Endothelial cell of umbilical vein (primary cell): ENCODE results near the gene EVC2. TPM values are rescaled to one million over a fixed set of nuclear protein-coding genes. Genes with fewer than 3 reads are reported as not detected.

ENCODE experiments used
- BruUV-seq: library from RNA; stranded (reverse); fragments of 400-500 nt; replicated peaks from 2 replicates; lab custom pipeline; 2021; lab: Mats Ljungman, UMichigan
- CTCF ChIA-PET: fragments of 300-600, 350-600 bp; sonication (Branson Sonifier 250); formaldehyde crosslinking; loops from one replicate; lab custom pipeline; 2021; ENCODE audit warnings: antibody characterized with exemption, inconsistent platforms; lab: Charles Lee
- POLR2A ChIA-PET: fragments of 300-600, 350-600 bp; sonication (Branson Sonifier 250); formaldehyde crosslinking; loops from one replicate; lab custom pipeline; 2021; ENCODE audit warnings: antibody characterized with exemption, inconsistent platforms; lab: Charles Lee
- DNase-seq: peaks from one replicate; pipeline ENCODE4 v3.0.0-alpha.2; 2011; ENCODE audit warnings: low read depth, low spot score
- FAIRE-seq: peaks from 2 replicates; lab custom pipeline; 2011; peaks lifted over from hg19 to GRCh38; lab: Jason Lieb, UNC
- H2AFZ ChIP-seq: 2 replicates; pipeline ENCODE4 v1.6.0; 2012; ENCODE audit warnings: low read depth, low read length, control low read depth, inconsistent platforms
- H3K27ac ChIP-seq: 2 replicates; pipeline ENCODE4 v1.5.1; 2011; ENCODE audit warnings: low read depth, mild to moderate bottlenecking, control low read depth, low read length, moderate library complexity; ENCODE audit not compliant: insufficient read depth
- H3K27me3 ChIP-seq, 2 experiments: 2 replicates each; pipeline versions ENCODE4 v1.6.0 to v1.6.1; 2011; ENCODE audit warnings: low read length in 2 of 2, mixed read lengths in 1 of 2; ENCODE audit not compliant: control insufficient read depth in 2 of 2, insufficient read depth in 2 of 2
- H3K36me3 ChIP-seq, 2 experiments: 2 replicates in 1 of 2; 3 replicates in 1 of 2; pipeline ENCODE4 v1.5.1; 2011; ENCODE audit warnings: low read length in 2 of 2, mild to moderate bottlenecking in 1 of 2, moderate library complexity in 1 of 2; ENCODE audit not compliant: control insufficient read depth in 2 of 2, insufficient read depth in 2 of 2; ENCODE audit errors: extremely low read depth in 1 of 2
- H3K4me1 ChIP-seq: 3 replicates; pipeline ENCODE4 v1.5.1; 2011; ENCODE audit warnings: mild to moderate bottlenecking, low read length; ENCODE audit not compliant: control insufficient read depth, insufficient read depth; ENCODE audit errors: extremely low read depth
- H3K4me2 ChIP-seq: 2 replicates; pipeline ENCODE4 v1.6.1; 2011; ENCODE audit warnings: low read length, control low read depth, mixed read lengths; ENCODE audit not compliant: insufficient read depth
- H3K4me3 ChIP-seq, 3 experiments: fragments of 200-600 bp in 1 of 3; sonication (generic), shearing (Covaris generic) in 1 of 3; replicated peaks in 1 of 3; 2 replicates each; pipeline ENCODE4 v1.5.1; 2011 to 2016; ENCODE audit warnings: control low read depth in 3 of 3, low read length in 3 of 3, mild to moderate bottlenecking in 2 of 3, inconsistent platforms in 1 of 3, low read depth in 1 of 3, moderate library complexity in 1 of 3; ENCODE audit not compliant: insufficient read depth in 1 of 3
- H3K79me2 ChIP-seq: 2 replicates; pipeline ENCODE4 v1.6.0; 2012; ENCODE audit warnings: low read length, inconsistent platforms; ENCODE audit not compliant: control insufficient read depth, insufficient read depth
- H3K9ac ChIP-seq: replicated peaks from 2 replicates; pipeline ENCODE3; 2011; ENCODE audit warnings: low read length, control low read depth; ENCODE audit not compliant: insufficient read depth; ENCODE audit errors: extremely low read depth
- H3K9me1 ChIP-seq: replicated peaks from 3 replicates; pipeline ENCODE4 v1.6.0; 2011; ENCODE audit warnings: mild to moderate bottlenecking, low read length; ENCODE audit not compliant: control insufficient read depth, insufficient read depth; ENCODE audit errors: extremely low read depth
- H3K9me3 ChIP-seq: replicated peaks from 2 replicates; pipeline ENCODE4 v1.5.1; 2012; ENCODE audit warnings: low read length, inconsistent platforms; ENCODE audit not compliant: control insufficient read depth, insufficient read depth
- H4K20me1 ChIP-seq: replicated peaks from 2 replicates; pipeline ENCODE3; 2011; ENCODE audit warnings: mild to moderate bottlenecking, low read length; ENCODE audit not compliant: control insufficient read depth, insufficient read depth; ENCODE audit errors: extremely low read depth
- CTCF ChIP-seq, 2 donors: IDR thresholded peaks; 1 replicate in 1 of 2; 2 replicates in 1 of 2; pipeline ENCODE4 v1.5.1; 2011; ENCODE audit warnings: low read length in 2 of 2, mild to moderate bottlenecking in 2 of 2, moderate library complexity in 2 of 2, control low read depth in 1 of 2, inconsistent platforms in 1 of 2, low read depth in 1 of 2; ENCODE audit not compliant: insufficient read depth in 1 of 2; ENCODE audit errors: extremely low read depth in 1 of 2
- EZH2 ChIP-seq: IDR thresholded peaks from 2 replicates; pipeline ENCODE4 v1.6.1; 2012; ENCODE audit warnings: borderline replicate concordance, low read depth, mild to moderate bottlenecking, moderate library complexity, low read length, inconsistent platforms; ENCODE audit not compliant: severe bottlenecking
- FOS ChIP-seq: IDR thresholded peaks from 2 replicates; pipeline ENCODE4 v1.6.1; 2011; ENCODE audit warnings: mild to moderate bottlenecking, low read length, moderate library complexity, borderline replicate concordance; ENCODE audit not compliant: insufficient read depth
- GATA2 ChIP-seq: IDR thresholded peaks from 2 replicates; pipeline ENCODE4 v1.7.0; 2011; ENCODE audit warnings: low read depth, mild to moderate bottlenecking, moderate library complexity, mixed read lengths, low read length; ENCODE audit not compliant: insufficient read length, insufficient read depth
- JUN ChIP-seq: IDR thresholded peaks from 2 replicates; pipeline ENCODE4 v1.6.1; 2011; ENCODE audit warnings: borderline replicate concordance, low read depth; ENCODE audit not compliant: insufficient read length, insufficient read depth
- MAX ChIP-seq: IDR thresholded peaks from 2 replicates; pipeline ENCODE4 v1.6.1; 2011; ENCODE audit not compliant: insufficient read depth, insufficient read length
- MYC ChIP-seq: IDR thresholded peaks from one replicate; pipeline ENCODE4 v1.6.1; 2011; ENCODE audit warnings: mild to moderate bottlenecking, low read depth, low read length
- POLR2A ChIP-seq: IDR thresholded peaks from 2 replicates; pipeline ENCODE4 v1.6.1; 2012; ENCODE audit warnings: low read depth, mild to moderate bottlenecking, control low read depth, low read length
- POLR2AphosphoS5 ChIP-seq: IDR thresholded peaks from 2 replicates; pipeline ENCODE4 v1.6.1; 2012; ENCODE audit warnings: low read depth, mild to moderate bottlenecking, control low read depth, low read length, moderate library complexity; ENCODE audit not compliant: insufficient read depth
- dilution Hi-C: fragments of 300-500 bp; cut with MboI; formaldehyde crosslinking; loops from one replicate; pipeline ENCODE4 v1.15.0; 2019; ENCODE audit warnings: low sequenced_read_pairs; ENCODE audit not compliant: extremely low pct_ligation_motif_present
- intact Hi-C: fragments of 100-400 bp; cut with micrococcal nuclease; formaldehyde crosslinking; loops from one replicate; pipeline ENCODE4 v1.10.0; 2022
- polyA plus RNA-seq, 4 experiments: library from polyadenylated mRNA; depleted of rRNA in 3 of 4; stranded (reverse) in 3 of 4; unstranded in 1 of 4; fragments of >200 nt; gene quantifications; 2 replicates each; pipeline versions ENCODE4 v1.2.1 to v1.2.3, GENCODE V29; 2011 to 2012; ENCODE audit warnings: missing spikeins in 1 of 4
- total RNA-seq: library from RNA; stranded (reverse); gene quantifications from 2 replicates; pipeline ENCODE4 v1.2.3, GENCODE V29; 2021

Gene EVC2
- total and polyA plus RNA-seq, 2 donors (not counting 3 experiments of a cell fraction or from before 2014, with no cell fraction given) = 1.7 to 8.8 TPM

GRCh38 chr4:5689065-5689464, 19.3 kb downstream of the EVC2 start:
- dilution Hi-C loops = no loop called here
- TF ChIP-seq MYC (no peak), POLR2AphosphoS5 (no peak), CTCF (IDR thresholded peaks at IDR 0.05; ENCODE audit: extremely low read depth in 1 of 2, insufficient read depth in 1 of 2, low read depth in 1 of 2, low read length in 2 of 2) (no peak), JUN (no peak), MAX (no peak), GATA2 (no peak), FOS (no peak), POLR2A (no peak), EZH2 (no peak)
- Histone ChIP-seq H3K4me1 (no peaks in the 10 kb centered on the region), H3K36me3 (peaks cover 3 to 47% of the 10 kb centered on the region in 2 experiments), H2AFZ (no peak overlapping the region), H3K79me2 (no peaks in the 10 kb centered on the region), H3K27me3 (no peaks in the 10 kb centered on the region), H3K27ac (no peak overlapping the region), H4K20me1 (no peaks in the 10 kb centered on the region), H3K9ac (no peak overlapping the region), H3K4me3 (no peak overlapping the region), H3K4me2 (no peak overlapping the region), H3K9me3 (no peaks in the 10 kb centered on the region), H3K9me1 (no peaks in the 10 kb centered on the region)
- ChIA-PET CTCF (no interaction called here), POLR2A (no interaction called here)
- intact Hi-C loops = no loop called here
- no TSS peak for BruUV-seq
- FAIRE-seq (no peak), DNase-seq (no peak)
